GM21737 (cell line): Measurements from ENCODE around the gene PODXL2.
"Not testable (repeated sequence)": the region's sequence is repeated elsewhere in the genome, so short reads cannot be mapped to it uniquely, and the experiment has no call there.

Source experiments
- ATAC-seq: cut with Tn5 transposase; IDR thresholded peaks from one replicate; pipeline ENCODE4 v1.9.1; 2021; ENCODE audit warnings: mild to moderate bottlenecking, moderate library complexity; ENCODE audit not compliant: unreplicated experiment

The PODXL2 gene

GRCh38 chr3:127672429-127673190, 43.6 kb downstream of the PODXL2 start, which contains the start of gene ABTB1:
Gene ABTB1 (plus strand): TSS chr3:127672952. CDS start chr3:127673026, 74 bp downstream.
- peak; percentile 66 for ATAC-seq

GRCh38 chr3:127673191-127674100, 44.5 kb downstream of the PODXL2 start:
- ATAC-seq = peak; percentile 33

- no peak for ATAC-seq
Measured at GRCh38 chr3:127674101-127674721, 45.2 kb downstream of the PODXL2 start.

GRCh38 chr3:127674790-127675189, 45.8 kb downstream of the PODXL2 start:
- ATAC-seq = no peak

- ATAC-seq = no peak
Measured at GRCh38 chr3:127675651-127676391, 46.8 kb downstream of the PODXL2 start.

- ATAC-seq = no peak
Measured at GRCh38 chr3:127676456-127676855, 47.5 kb downstream of the PODXL2 start.

- ATAC-seq = no peak
Measured at GRCh38 chr3:127676921-127677351, 48.0 kb downstream of the PODXL2 start.

- ATAC-seq = no peak
Measured at GRCh38 chr3:127677541-127678314, 48.7 kb downstream of the PODXL2 start.

- ATAC-seq = no peak
Measured at GRCh38 chr3:127678315-127678599, 49.3 kb downstream of the PODXL2 start.

GRCh38 chr3:127678611-127679533, 49.9 kb downstream of the PODXL2 start:
- no peak for ATAC-seq

- no peak for ATAC-seq
Measured at GRCh38 chr3:127679534-127680145, 50.7 kb downstream of the PODXL2 start.

GRCh38 chr3:127680146-127680661, 51.2 kb downstream of the PODXL2 start:
- no peak for ATAC-seq

GRCh38 chr3:127680798-127681221, 51.8 kb downstream of the PODXL2 start:
- no peak for ATAC-seq

- not testable (repeated sequence) for ATAC-seq
Measured at GRCh38 chr3:127682175-127682554, 53.2 kb downstream of the PODXL2 start.

GRCh38 chr3:127682561-127682960, 53.6 kb downstream of the PODXL2 start:
- no peak for ATAC-seq

- ATAC-seq = no peak
Measured at GRCh38 chr3:127684871-127685707, 56.1 kb downstream of the PODXL2 start.

- no peak for ATAC-seq
Measured at GRCh38 chr3:127685708-127686511, 56.9 kb downstream of the PODXL2 start.
